C4-2B (cell line): ENCODE results near the gene CHST9.

Source experiments
- H3K27ac ChIP-seq: fragments of 450-650 bp; 2 replicates; pipeline ENCODE4 v1.5.1; 2017
- CTCF ChIP-seq: fragments of 450-650 bp; conservative IDR thresholded peaks from 2 replicates; pipeline ENCODE4 v1.5.1; 2017; ENCODE audit warnings: mild to moderate bottlenecking
- ZFX ChIP-seq: fragments of 450-650 bp; IDR thresholded peaks from 2 replicates; pipeline ENCODE4 v1.6.1; 2017

CHST9 gene

GRCh38 chr18:27057519-27058234 is 127.4 kb downstream of the CHST9 start:
- TF ChIP-seq ZFX = no peak
- no peak for TF ChIP-seq CTCF
- 0 out of 2 replicates have a peak overlapping the region, but pooled peaks have one; percentile 17 for H3K27ac ChIP-seq

- TF ChIP-seq CTCF = no peak
- no peak for TF ChIP-seq ZFX
- no peak overlapping the region for H3K27ac ChIP-seq
Measured at GRCh38 chr18:27054926-27055325, 130.2 kb downstream of the CHST9 start.

GRCh38 chr18:27049969-27050368 is 135.1 kb downstream of the CHST9 start:
- H3K27ac ChIP-seq = no peak overlapping the region
- TF ChIP-seq CTCF (no peak), ZFX (no peak)

GRCh38 chr18:27045342-27045741 is 139.8 kb downstream of the CHST9 start:
- no peak for TF ChIP-seq ZFX
- no peak for TF ChIP-seq CTCF
- no peak overlapping the region for H3K27ac ChIP-seq

GRCh38 chr18:27042177-27042576 is 142.9 kb downstream of the CHST9 start:
- H3K27ac ChIP-seq = no peak overlapping the region; the same call in 1 of the 2 replicates
- TF ChIP-seq CTCF (no peak), ZFX (no peak)

GRCh38 chr18:27040796-27041195 is 144.3 kb downstream of the CHST9 start:
- TF ChIP-seq ZFX = no peak
- TF ChIP-seq CTCF = no peak
- H3K27ac ChIP-seq = no peak overlapping the region

GRCh38 chr18:27033722-27034121 is 151.4 kb downstream of the CHST9 start:
- TF ChIP-seq ZFX (no peak), CTCF (no peak)
- H3K27ac ChIP-seq = no peak overlapping the region
